HepG2 (cell line): ENCODE results near the gene PLVAP. TPM values are rescaled to one million over a fixed set of nuclear protein-coding genes. Genes with fewer than 3 reads are reported as not detected.
A peak's percentile ranks its signal among the peaks of the same experiment; 100 is the strongest.

Source experiments
- ATF5 ChIP-seq: sonication (generic); formaldehyde crosslinking; IDR thresholded peaks from 2 replicates; pipeline ENCODE4 v1.4.0; 2020; ENCODE audit warnings: mild to moderate bottlenecking, low read depth, missing genetic modification reagents
- BHLHE40 ChIP-seq: IDR thresholded peaks from 2 replicates; pipeline ENCODE4 v1.6.1; 2011; ENCODE audit warnings: low read length, improper control_type of control experiment
- CREM ChIP-seq, 2 experiments: sonication (generic) in 1 of 2; formaldehyde crosslinking in 1 of 2; IDR thresholded peaks; 2 replicates each; pipeline versions ENCODE4 v1.4.0 to v1.6.1; 2016 to 2020; ENCODE audit warnings: antibody characterized with exemption in 1 of 2, mild to moderate bottlenecking in 1 of 2, missing genetic modification reagents in 1 of 2
- FIP1L1 ChIP-seq: fragments of 200-400 bp; formaldehyde crosslinking; IDR thresholded peaks from 2 replicates; pipeline ENCODE4 v1.6.1; 2018; ENCODE audit warnings: low read depth, mild to moderate bottlenecking, low read length, moderate library complexity, borderline replicate concordance; ENCODE audit not compliant: insufficient read depth
- HOXA3 ChIP-seq: sonication (generic); formaldehyde crosslinking; IDR thresholded peaks from 2 replicates; pipeline ENCODE4 v1.5.0; 2020; ENCODE audit warnings: missing genetic modification reagents
- KAT8 ChIP-seq: IDR thresholded peaks from 2 replicates; pipeline ENCODE4 v1.6.1; 2016; ENCODE audit warnings: missing genetic modification reagents, missing compliant biosample characterization
- NR1H2 ChIP-seq: sonication (generic); formaldehyde crosslinking; IDR thresholded peaks from 2 replicates; pipeline ENCODE4 v1.8.1; 2022; ENCODE audit warnings: low read depth, missing genetic modification reagents, borderline replicate concordance
- PAXIP1 ChIP-seq: sonication (generic); formaldehyde crosslinking; conservative IDR thresholded peaks from 2 replicates; pipeline ENCODE4 v1.4.0; 2020; ENCODE audit warnings: mild to moderate bottlenecking, missing genetic modification reagents, moderate library complexity
- TMF1 ChIP-seq: sonication (generic); formaldehyde crosslinking; IDR thresholded peaks from 2 replicates; pipeline ENCODE4 v1.8.1; 2022; ENCODE audit warnings: low read depth, missing genetic modification reagents
- ZFP36 ChIP-seq: fragments of 150-350 bp; IDR thresholded peaks from 2 replicates; pipeline ENCODE4 v1.6.1; 2018; ENCODE audit warnings: borderline replicate concordance, low read length, low read depth; ENCODE audit not compliant: partially characterized antibody
- ZNF432 ChIP-seq: sonication (generic); formaldehyde crosslinking; IDR thresholded peaks from 2 replicates; pipeline ENCODE4 v1.5.0; 2020; ENCODE audit warnings: missing genetic modification reagents, mild to moderate bottlenecking, borderline replicate concordance
- ZNF446 ChIP-seq: sonication (generic); formaldehyde crosslinking; IDR thresholded peaks from 2 replicates; pipeline ENCODE4 v1.5.0; 2020; ENCODE audit warnings: mild to moderate bottlenecking, missing genetic modification reagents
- ZNF543 ChIP-seq: sonication (generic); formaldehyde crosslinking; IDR thresholded peaks from 2 replicates; pipeline ENCODE4 v1.4.0; 2020; ENCODE audit warnings: mild to moderate bottlenecking, missing genetic modification reagents
- ZNF546 ChIP-seq: sonication (generic); formaldehyde crosslinking; conservative IDR thresholded peaks from 2 replicates; pipeline ENCODE4 v1.8.1; 2023; ENCODE audit warnings: mild to moderate bottlenecking, missing genetic modification reagents
- ZNF567 ChIP-seq: sonication (generic); formaldehyde crosslinking; IDR thresholded peaks from 2 replicates; pipeline ENCODE4 v1.8.1; 2023; ENCODE audit warnings: mild to moderate bottlenecking, missing genetic modification reagents, borderline replicate concordance
- ZNF589 ChIP-seq: sonication (generic); formaldehyde crosslinking; conservative IDR thresholded peaks from 2 replicates; pipeline ENCODE4 v1.8.0; 2022; ENCODE audit warnings: mild to moderate bottlenecking, moderate library complexity, missing genetic modification reagents
- ZNF605 ChIP-seq: sonication (generic); formaldehyde crosslinking; IDR thresholded peaks from 2 replicates; pipeline ENCODE4 v1.8.0; 2022; ENCODE audit warnings: mild to moderate bottlenecking, missing genetic modification reagents
- ZNF674 ChIP-seq: sonication (generic); formaldehyde crosslinking; IDR thresholded peaks from 2 replicates; pipeline ENCODE4 v1.5.0; 2020; ENCODE audit warnings: low read depth, mild to moderate bottlenecking, missing genetic modification reagents
- ZNF792 ChIP-seq: IDR thresholded peaks from 2 replicates; pipeline ENCODE4 v1.6.1; 2016
- polyA plus RNA-seq, 8 experiments: library from polyadenylated mRNA; depleted of rRNA in 3 of 8; stranded (reverse) in 7 of 8; unstranded in 1 of 8; fragments of >200 nt; fragmentation: Illumina TruSeq in 4 of 8; extraction: Trizol in 4 of 8; gene quantifications; 2 replicates each; pipeline versions ENCODE4 v1.2.1 to v1.2.3, GENCODE V29; 2011 to 2016; ENCODE audit warnings: low read depth in 4 of 8, missing spikeins in 1 of 8, mixed read lengths in 1 of 8; ENCODE audit not compliant: insufficient read depth in 1 of 8
- total RNA-seq, 5 experiments: library from RNA; depleted of rRNA; stranded (reverse); fragments of >200 nt; fragmentation: Illumina TruSeq; extraction: Trizol; gene quantifications; 2 replicates each; pipeline ENCODE4 v1.2.3, GENCODE V29; 2016; ENCODE audit warnings: low read depth in 1 of 5
- TF ChIP-seq, protein P1 (sequence below): sonication (generic); formaldehyde crosslinking; IDR thresholded peaks from 2 replicates; pipeline ENCODE4 v1.8.0; 2022; ENCODE audit warnings: missing genetic modification reagents, mild to moderate bottlenecking, borderline replicate concordance
- TF ChIP-seq, protein P2 (sequence below): sonication (generic); formaldehyde crosslinking; IDR thresholded peaks from 2 replicates; pipeline ENCODE4 v1.8.1; 2023; ENCODE audit warnings: missing genetic modification reagents, mild to moderate bottlenecking, borderline replicate concordance
- TF ChIP-seq, protein P3 (sequence below): sonication (generic); formaldehyde crosslinking; IDR thresholded peaks from 2 replicates; pipeline ENCODE4 v1.4.0; 2020; ENCODE audit warnings: missing genetic modification reagents

Gene PLVAP
- total and polyA plus RNA-seq, 2 of the 13 experiments (the other 11 are each of a cell fraction or from before 2014, with no cell fraction given): 0.26 TPM; not detected in 1

GRCh38 chr19:17309198-17309964 lies 67.8 kb downstream of the PLVAP start, which contains the start of gene DDA1 (continued):
- TF ChIP-seq, protein P1, sequence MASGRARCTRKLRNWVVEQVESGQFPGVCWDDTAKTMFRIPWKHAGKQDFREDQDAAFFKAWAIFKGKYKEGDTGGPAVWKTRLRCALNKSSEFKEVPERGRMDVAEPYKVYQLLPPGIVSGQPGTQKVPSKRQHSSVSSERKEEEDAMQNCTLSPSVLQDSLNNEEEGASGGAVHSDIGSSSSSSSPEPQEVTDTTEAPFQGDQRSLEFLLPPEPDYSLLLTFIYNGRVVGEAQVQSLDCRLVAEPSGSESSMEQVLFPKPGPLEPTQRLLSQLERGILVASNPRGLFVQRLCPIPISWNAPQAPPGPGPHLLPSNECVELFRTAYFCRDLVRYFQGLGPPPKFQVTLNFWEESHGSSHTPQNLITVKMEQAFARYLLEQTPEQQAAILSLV (CRISPR knock-in tag): no peak
- no peak for TF ChIP-seq ZNF567 (CRISPR knock-in tag)
- TF ChIP-seq, protein P2, sequence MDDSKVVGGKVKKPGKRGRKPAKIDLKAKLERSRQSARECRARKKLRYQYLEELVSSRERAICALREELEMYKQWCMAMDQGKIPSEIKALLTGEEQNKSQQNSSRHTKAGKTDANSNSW: no peak
- peak; percentile 96 for TF ChIP-seq ZNF446 (CRISPR knock-in tag)
- no peak for TF ChIP-seq NR1H2 (CRISPR knock-in tag)
- TF ChIP-seq HOXA3 (CRISPR knock-in tag): peak; percentile 11; the same call in 1 of the 2 replicates
- no peak for TF ChIP-seq ZFP36
- TF ChIP-seq ZNF546 (CRISPR knock-in tag): no peak
- TF ChIP-seq ZNF432: no peak
- TF ChIP-seq, protein P3, sequence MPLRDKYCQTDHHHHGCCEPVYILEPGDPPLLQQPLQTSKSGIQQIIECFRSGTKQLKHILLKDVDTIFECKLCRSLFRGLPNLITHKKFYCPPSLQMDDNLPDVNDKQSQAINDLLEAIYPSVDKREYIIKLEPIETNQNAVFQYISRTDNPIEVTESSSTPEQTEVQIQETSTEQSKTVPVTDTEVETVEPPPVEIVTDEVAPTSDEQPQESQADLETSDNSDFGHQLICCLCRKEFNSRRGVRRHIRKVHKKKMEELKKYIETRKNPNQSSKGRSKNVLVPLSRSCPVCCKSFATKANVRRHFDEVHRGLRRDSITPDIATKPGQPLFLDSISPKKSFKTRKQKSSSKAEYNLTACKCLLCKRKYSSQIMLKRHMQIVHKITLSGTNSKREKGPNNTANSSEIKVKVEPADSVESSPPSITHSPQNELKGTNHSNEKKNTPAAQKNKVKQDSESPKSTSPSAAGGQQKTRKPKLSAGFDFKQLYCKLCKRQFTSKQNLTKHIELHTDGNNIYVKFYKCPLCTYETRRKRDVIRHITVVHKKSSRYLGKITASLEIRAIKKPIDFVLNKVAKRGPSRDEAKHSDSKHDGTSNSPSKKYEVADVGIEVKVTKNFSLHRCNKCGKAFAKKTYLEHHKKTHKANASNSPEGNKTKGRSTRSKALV: no peak
- TF ChIP-seq ZNF543 (CRISPR knock-in tag): no peak
- TF ChIP-seq ZNF792 (CRISPR knock-in tag): no peak
- peak; percentile 79 for TF ChIP-seq KAT8
- no peak for TF ChIP-seq ZNF674
- TF ChIP-seq ZNF605 (CRISPR knock-in tag): no peak
- peak; percentile 85 for TF ChIP-seq CREM (IDR thresholded peaks at IDR 0.05)
- no peak for TF ChIP-seq CREM (CRISPR knock-in tag; IDR thresholded peaks at IDR 0.05)
- 0 out of 2 replicates have a peak, but pooled peaks have one; percentile 64 for TF ChIP-seq TMF1 (CRISPR knock-in tag)
- no peak for TF ChIP-seq BHLHE40
- TF ChIP-seq ATF5 (CRISPR knock-in tag): no peak
- no peak for TF ChIP-seq ZNF589 (CRISPR knock-in tag)
- no peak for TF ChIP-seq PAXIP1
- no peak for TF ChIP-seq FIP1L1
